ENCODE measurements around the gene ARID1A.
A peak's percentile ranks its signal among the peaks of the same experiment; 100 is the strongest.

ARID1A gene

DNA sequence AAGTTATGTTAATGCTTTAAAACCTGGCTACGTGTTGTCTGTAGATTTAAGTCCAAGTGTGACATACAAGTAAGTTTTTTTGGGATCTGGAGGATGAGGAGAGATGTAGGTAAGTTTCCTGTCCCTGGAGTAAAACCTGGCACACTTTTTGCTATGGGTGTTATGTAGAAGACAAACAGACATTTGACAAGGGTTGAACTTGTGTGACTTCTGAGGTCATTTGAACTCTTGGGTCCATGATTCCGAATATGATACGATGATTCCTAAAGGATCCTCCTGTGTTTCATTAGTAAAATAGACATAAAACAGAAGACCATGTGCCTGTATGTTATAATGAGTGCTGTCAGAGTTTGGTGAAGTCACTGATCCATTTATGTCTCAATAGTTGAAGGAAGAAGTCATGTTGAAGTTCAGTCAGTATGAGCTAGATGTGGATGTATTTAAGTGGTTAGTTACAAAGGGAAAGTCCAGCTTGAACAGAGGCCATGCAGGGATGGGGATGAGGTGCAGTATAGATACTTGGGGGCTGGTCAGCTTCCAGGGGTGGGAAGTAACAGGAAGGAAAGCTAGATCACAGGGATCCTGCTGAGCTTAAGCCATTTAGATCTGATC, 44.3 kb downstream of the ARID1A start:
- Histone ChIP-seq H4K20me1 (peaks cover 83% of the 10 kb centered on the region), H3K9ac (0 out of 2 replicates have a peak overlapping the region, but pooled peaks have one; percentile 40), H3K4me3 (no peak overlapping the region), H3K27ac (no peak overlapping the region), H3K9me3 (no peaks in the 10 kb centered on the region), H3K4me2 (no peak overlapping the region), H3K27me3 (no peaks in the 10 kb centered on the region), H3K36me3 (peaks cover 94% of the 10 kb centered on the region), H3K4me1 (peaks cover 74% of the 10 kb centered on the region)
- TF ChIP-seq Cebpa-rat (IDR thresholded peaks at IDR 0.05), result no peak

DNA sequence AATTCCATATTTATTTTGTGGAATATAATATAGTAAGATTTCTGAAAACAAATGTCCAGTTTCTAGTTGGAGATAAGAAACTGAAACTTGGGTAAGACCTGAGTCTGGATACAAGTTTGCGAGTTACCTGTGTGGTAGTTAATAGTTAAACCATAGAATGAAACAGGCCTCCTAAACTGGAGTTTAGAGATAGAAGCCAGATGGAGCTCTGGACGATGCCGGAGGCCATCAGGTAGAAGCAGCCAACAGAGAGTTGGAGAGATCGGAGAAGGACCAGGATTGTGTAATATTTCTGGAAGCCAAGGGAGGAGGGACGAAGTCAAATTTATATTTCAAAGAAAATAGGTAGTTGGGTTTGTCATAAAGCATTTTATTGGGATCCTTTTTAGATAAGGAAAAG, 45.1 kb downstream of the ARID1A start:
- Histone ChIP-seq H3K27ac (no peak overlapping the region; the same call in 1 of the 2 replicates), H4K20me1 (peaks cover 74% of the 10 kb centered on the region), H3K4me2 (no peak overlapping the region), H3K4me1 (peaks cover 80% of the 10 kb centered on the region), H3K36me3 (peaks cover 94% of the 10 kb centered on the region), H3K27me3 (no peaks in the 10 kb centered on the region), H3K9ac (no peak overlapping the region), H3K9me3 (no peaks in the 10 kb centered on the region), H3K4me3 (no peak overlapping the region)
- TF ChIP-seq Cebpa-rat (IDR thresholded peaks at IDR 0.05), result no peak

DNA sequence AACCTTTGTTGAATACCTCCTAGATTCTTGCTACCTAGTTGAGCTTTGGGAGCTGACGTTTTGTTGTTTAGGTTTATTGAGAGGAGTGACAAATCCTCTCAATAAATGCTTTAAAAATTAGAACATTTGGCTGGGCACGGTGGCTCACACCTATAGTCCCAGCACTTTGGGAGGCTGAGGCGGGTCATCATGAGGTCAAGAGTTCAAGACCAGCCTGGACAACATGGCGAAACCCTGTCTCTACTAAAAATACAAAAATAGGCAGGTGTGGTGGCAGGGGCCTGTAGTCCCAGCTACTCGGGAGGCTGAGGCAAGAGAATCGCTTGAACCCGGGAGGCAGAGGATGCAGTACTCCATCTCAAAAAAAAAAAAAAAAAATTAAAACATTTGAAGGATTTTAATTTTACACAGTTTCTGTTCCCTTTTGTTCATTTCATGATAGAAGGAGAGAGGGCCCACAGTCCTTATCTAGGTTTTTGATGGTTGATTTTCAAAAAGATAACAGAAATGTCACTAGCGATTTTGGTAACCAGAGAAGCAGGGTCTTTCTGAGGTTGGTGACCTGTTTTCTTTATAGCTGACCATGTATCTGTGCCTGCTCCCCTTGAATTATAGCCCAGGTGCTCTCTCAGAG, 47.7 kb downstream of the ARID1A start:
- no peaks in the 10 kb centered on the region for H3K27me3 ChIP-seq
- peak overlapping the region; percentile 95 for H3K27ac ChIP-seq
- peaks cover 94% of the 10 kb centered on the region for H3K36me3 ChIP-seq
- peak overlapping the region; percentile 81; the same call in 1 of the 2 replicates for H3K9ac ChIP-seq
- H3K4me1 ChIP-seq, result peaks cover 89% of the 10 kb centered on the region
- peaks cover 72% of the 10 kb centered on the region for H4K20me1 ChIP-seq
- peak overlapping the region; percentile 90 for H3K4me2 ChIP-seq
- no peaks in the 10 kb centered on the region for H3K9me3 ChIP-seq
- no peak for TF ChIP-seq Cebpa-rat (IDR thresholded peaks at IDR 0.05)
- peak overlapping the region; percentile 51 for H3K4me3 ChIP-seq

DNA sequence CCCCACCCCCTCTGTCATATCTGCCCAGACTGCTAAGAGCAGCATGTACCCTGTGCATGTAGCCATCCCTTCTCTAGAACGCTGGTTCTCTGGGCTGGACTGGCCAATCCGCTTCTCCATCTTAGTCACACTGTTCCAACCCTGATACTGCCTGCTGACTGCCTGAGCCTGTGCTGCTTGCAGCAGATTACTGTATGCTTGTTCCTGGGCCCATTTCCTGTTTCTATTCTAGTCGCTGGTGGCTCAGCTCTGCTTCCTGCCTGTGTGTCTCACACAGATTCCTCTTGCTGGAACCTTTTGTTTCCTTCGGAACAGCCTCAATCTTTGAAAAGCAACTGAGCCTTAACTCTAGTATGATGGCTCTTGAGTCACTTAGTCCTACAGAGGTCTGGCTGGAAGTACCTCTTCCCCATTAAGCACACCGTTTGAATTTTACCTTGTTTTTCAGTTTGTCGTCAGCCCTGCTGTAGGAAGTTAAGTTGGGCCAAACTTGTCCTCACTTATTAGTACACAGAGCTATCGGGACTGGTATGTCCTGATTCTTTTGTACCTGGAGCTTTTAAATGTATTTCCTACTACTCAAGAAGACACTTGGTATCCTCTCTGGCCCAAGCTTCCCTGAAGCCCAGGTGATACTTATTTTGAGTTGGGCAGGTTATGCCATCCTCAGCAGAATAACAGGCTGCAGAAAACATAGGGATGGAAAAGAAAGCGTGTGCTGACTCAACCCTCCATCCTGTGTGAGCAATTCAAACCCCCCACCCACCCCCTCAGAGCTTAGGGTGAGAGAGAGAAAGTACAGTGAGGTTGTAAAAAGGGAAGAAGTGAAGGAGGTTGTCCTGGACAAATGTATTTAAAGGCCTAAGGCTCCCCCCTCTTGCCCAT, 48.5 kb downstream of the ARID1A start:
- Histone ChIP-seq H4K20me1 (peaks cover 72% of the 10 kb centered on the region), H3K4me3 (peak overlapping the region; percentile 51), H3K27me3 (no peaks in the 10 kb centered on the region), H3K9ac (peak overlapping the region; percentile 81), H3K27ac (peak overlapping the region; percentile 95), H3K9me3 (no peaks in the 10 kb centered on the region), H3K36me3 (peaks cover 94% of the 10 kb centered on the region), H3K4me2 (peak overlapping the region; percentile 90), H3K4me1 (peaks cover 81% of the 10 kb centered on the region)
- TF ChIP-seq Cebpa-rat (IDR thresholded peaks at IDR 0.05), result no peak

DNA sequence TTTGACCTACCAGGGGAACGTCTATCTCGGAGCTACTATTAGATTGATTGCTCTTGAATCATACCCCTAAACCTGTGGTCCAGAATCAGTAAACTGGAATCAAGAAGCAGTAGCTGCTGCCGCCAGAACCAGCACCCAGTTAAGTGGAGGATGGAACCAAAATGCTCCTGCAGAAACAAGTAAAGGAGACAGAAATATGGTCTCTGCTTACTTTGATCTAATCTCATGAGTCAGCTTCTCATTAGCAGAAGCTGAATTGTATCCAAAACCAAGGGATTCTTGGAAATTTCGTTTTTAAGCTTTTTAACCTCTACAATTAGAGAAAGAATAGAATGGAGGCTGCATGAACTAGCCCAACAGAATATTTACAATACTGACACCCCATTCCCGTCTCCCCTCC, 49.4 kb downstream of the ARID1A start:
- Histone ChIP-seq H3K27me3 (no peaks in the 10 kb centered on the region), H3K4me2 (peak overlapping the region; percentile 90), H4K20me1 (peaks cover 72% of the 10 kb centered on the region)

DNA sequence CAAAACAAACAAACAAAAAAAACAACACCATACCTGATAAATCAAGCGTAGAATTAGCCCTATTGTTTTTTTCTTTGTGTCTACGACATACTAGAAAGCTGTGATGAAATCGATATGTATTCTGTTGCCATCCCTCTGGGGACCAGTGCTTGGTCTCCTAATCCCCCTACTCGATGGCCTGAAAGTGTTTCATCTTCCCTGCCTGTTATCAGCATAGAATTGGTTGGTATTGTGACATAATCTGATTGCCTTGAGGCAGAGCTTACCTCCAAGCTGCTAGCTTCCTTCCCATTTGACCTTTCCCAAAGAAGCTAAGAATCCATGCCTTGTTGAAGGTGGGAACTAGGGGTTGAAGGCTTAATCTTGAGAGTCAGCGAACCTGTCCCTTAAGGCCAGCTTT, 51.2 kb downstream of the ARID1A start:
- no peaks in the 10 kb centered on the region for H3K27me3 ChIP-seq
- no peak overlapping the region for H3K27ac ChIP-seq
- H3K4me3 ChIP-seq, result no peak overlapping the region
- peaks cover 94% of the 10 kb centered on the region for H3K36me3 ChIP-seq
- H3K4me2 ChIP-seq, result no peak overlapping the region
- peaks cover 78% of the 10 kb centered on the region for H3K4me1 ChIP-seq
- no peaks in the 10 kb centered on the region for H3K9me3 ChIP-seq
- peaks cover 72% of the 10 kb centered on the region for H4K20me1 ChIP-seq
- no peak for TF ChIP-seq Cebpa-rat (IDR thresholded peaks at IDR 0.05)
- H3K9ac ChIP-seq, result no peak overlapping the region

More for the DNA sequence above, 49.4 kb downstream of the ARID1A start:
- TF ChIP-seq Cebpa-rat (IDR thresholded peaks at IDR 0.05), result no peak
- Histone ChIP-seq H3K4me3 (peak overlapping the region; percentile 51; the same call in 1 of the 2 replicates), H3K27ac (peak overlapping the region; percentile 95), H3K9ac (peak overlapping the region; percentile 81; the same call in 1 of the 2 replicates), H3K9me3 (no peaks in the 10 kb centered on the region), H3K36me3 (peaks cover 94% of the 10 kb centered on the region), H3K4me1 (peaks cover 78% of the 10 kb centered on the region)

DNA sequence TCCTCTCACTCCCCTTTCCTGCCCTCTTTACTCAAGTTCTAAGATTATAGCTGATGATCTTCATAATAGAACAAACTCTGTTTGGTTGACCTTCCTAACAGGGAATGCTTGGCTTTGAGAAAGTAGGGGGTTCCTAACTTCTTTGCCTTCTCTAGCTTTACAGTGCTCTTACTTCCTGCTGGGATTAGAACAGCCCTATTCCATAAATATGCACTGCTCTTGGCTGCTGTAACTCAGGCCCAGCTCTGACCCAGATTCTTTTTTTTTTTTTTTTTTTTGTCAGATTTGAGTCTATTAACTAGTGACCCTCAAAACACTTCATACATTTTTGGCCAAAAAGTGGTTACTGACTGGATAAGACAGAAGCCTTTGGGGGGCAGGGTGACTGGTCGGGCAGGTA, 52.5 kb downstream of the ARID1A start:
- Histone ChIP-seq H3K4me2 (no peak overlapping the region), H3K27ac (no peak overlapping the region), H3K4me3 (no peak overlapping the region), H3K4me1 (peaks cover 78% of the 10 kb centered on the region), H3K9ac (no peak overlapping the region), H3K9me3 (no peaks in the 10 kb centered on the region), H3K36me3 (peaks cover 94% of the 10 kb centered on the region), H4K20me1 (peaks cover 72% of the 10 kb centered on the region), H3K27me3 (no peaks in the 10 kb centered on the region)
- TF ChIP-seq Cebpa-rat (IDR thresholded peaks at IDR 0.05), result no peak

DNA sequence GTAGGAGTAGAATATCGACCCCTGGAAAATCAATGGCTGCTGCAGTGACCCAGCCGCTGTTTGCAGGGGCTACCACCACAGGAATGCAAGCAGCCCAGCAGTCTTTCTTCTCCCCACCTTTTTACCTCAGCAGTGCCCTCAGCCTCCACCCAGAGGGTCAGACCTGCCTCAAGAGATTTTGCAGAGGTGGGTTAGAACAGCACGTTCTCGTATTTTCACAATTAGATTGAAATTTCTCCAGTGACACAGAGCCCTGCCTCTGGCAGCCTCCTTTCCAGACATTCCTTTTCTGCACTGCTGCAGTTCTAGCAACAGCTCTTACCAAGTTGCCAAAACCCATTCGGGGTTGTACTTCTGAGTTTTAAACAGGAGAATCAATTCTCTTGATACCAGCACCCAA, 53.6 kb downstream of the ARID1A start:
- Histone ChIP-seq H3K36me3 (peaks cover 100% of the 10 kb centered on the region), H3K9me3 (no peaks in the 10 kb centered on the region), H4K20me1 (peaks cover 78% of the 10 kb centered on the region), H3K9ac (no peak overlapping the region), H3K27ac (no peak overlapping the region), H3K4me1 (peaks cover 78% of the 10 kb centered on the region), H3K4me2 (no peak overlapping the region), H3K4me3 (no peak overlapping the region), H3K27me3 (no peaks in the 10 kb centered on the region)
- no peak for TF ChIP-seq Cebpa-rat (IDR thresholded peaks at IDR 0.05)

DNA sequence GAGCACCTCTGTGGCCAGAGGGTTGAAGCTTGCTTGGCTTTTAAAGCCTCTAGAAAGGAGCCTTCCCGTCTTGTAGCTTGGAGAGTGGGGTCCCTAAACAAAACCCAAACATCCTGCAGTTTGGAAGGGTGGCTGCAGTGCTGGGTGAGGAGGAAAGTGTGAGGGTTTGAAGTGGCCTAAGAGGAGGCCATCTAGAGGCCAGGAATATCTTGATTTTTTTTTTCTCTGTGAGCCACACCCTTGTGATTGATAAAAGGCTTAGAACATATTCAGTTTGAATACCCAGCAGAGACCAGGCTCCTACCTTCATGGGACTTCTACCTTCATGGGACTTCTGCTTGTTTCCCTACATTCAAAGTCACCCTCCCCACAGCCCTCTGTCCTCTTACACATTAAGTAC, 54.6 kb downstream of the ARID1A start:
- TF ChIP-seq Cebpa-rat (IDR thresholded peaks at IDR 0.05), result no peak

More for the DNA sequence above, 54.6 kb downstream of the ARID1A start:
- no peak overlapping the region for H3K4me3 ChIP-seq
- no peak overlapping the region for H3K4me2 ChIP-seq
- H3K9ac ChIP-seq, result no peak overlapping the region
- H4K20me1 ChIP-seq, result peaks cover 88% of the 10 kb centered on the region
- H3K27ac ChIP-seq, result no peak overlapping the region
- peaks cover 100% of the 10 kb centered on the region for H3K36me3 ChIP-seq
- H3K27me3 ChIP-seq, result no peaks in the 10 kb centered on the region
- peaks cover 79% of the 10 kb centered on the region for H3K4me1 ChIP-seq
- H3K9me3 ChIP-seq, result no peaks in the 10 kb centered on the region

Data from BLaER1 (cell line).